ENCODE results near the gene TAMM41.
A peak's percentile ranks its signal among the peaks of the same experiment; 100 is the strongest.
"Not testable (repeated sequence)": the region's sequence is repeated elsewhere in the genome, so short reads cannot be mapped to it uniquely, and the experiment has no call there.

The TAMM41 gene

DNA sequence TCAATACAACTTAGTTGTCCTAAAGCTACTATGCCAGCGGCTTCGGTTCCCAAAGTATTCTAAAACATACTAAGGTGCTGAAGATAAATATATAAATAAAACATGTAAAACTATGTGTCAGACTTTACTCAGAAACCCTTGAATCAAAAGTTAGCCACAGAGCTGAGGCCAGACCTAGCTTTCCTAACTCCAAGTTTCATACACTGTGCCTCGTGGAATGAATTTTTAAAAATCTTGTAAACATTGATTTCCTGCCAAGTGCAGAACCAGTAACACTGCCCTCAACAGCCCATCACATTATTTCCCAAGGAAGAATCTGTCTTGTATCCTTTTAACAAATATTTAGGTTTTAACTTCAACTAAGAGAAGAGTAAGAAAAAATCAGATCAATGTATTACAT lies 36.4 kb downstream of the TAMM41 start:
- DNase-seq = no peak

DNA sequence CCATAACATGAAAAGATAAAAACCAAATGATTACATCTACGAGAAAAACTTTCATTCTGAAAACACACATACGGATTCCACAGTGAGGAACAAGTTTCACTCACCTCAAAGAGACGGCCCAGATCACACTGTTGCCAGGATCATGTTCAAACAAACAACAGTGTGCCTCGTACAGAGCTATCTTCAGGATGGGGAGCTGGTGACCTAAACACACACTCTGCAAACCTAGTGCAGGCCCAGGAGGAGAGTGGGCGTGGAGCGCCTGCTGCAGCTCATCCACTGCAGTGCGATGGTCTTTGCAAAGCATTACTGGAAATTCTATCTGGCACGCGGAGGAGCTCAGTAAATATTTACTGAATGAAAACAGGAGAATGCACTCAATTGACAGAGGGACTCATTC lies 38.5 kb downstream of the TAMM41 start:
- DNase-seq = no peak

DNA sequence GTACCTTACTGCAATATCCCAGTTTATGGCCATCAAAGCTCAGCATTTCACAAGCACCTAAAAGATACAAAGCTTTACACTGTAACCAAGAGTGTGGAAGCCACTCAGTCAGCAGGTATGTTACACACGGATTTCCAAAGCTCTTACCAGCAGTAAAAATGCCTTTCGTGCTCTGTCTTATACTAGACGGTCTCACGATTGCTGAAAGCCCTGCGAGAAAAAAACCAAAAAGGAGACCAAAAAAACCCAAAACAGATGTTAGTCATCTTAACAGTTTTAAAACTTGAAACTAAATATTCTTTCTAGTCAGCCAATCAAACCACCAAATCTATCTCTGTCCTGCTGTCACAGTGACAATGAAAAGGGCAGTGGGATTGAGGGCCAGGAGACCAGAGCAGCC lies 39.0 kb downstream of the TAMM41 start:
- no peak for DNase-seq

DNA sequence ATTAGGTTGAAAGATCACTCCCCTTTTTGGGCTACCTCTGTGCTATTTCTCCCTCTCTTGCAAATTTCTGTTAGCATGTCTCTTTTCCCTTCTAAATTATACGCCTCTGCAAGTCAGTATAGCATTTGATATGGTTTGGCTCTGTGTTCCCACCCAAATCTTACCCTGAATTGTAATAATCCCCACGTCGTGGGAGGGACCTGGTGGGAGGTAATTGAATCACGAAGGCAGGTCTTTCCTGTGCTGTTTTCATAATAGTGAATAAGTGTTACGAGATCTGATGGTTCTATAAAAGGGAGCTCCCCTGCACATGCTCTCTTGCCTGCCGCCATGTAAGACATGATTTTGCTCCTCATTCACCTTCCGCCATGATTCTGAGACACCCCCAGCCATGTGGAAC lies 41.0 kb downstream of the TAMM41 start:
- no peak for DNase-seq

DNA sequence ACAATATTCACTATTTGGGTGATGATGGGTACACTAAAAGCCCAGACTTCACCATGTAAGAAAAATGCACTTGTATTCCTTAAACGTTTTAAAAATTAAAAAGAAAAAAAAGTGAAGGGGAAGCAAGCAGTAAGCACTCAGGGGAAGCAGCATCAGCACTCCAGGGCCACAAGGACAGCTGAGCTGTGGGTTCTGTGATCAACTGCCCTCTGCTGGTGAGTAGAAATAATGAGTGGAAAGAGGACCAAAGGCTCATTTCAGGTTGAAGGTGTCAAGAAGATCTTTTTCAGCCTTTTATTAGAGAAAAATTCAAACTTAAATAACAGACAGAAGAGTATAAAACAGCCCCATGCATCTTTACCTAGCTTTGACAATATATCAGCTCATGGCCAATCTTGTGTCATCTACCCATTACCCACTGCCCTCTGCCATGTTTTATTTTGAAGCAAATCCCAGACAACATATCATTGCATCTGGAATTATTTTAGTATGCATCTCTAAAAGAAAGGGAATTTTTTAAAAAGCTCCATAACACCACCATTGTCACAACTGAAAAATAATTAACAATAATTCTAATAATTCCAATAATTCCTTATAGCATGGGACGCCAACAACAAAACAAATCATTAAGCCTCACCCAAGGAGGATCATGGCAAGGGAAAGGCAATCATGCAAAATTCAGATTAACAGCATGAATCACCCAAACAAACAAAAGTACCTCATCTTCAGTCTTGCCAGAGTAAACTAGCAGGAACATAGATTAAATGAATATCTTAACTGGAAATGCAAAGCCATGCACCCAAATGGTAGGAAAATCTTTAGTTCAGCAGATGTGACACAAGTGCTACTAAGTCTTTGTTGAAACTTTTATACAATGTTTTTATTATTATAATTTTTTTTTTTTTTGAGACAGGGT lies 42.5 kb downstream of the TAMM41 start:
- DNase-seq = no peak

DNA sequence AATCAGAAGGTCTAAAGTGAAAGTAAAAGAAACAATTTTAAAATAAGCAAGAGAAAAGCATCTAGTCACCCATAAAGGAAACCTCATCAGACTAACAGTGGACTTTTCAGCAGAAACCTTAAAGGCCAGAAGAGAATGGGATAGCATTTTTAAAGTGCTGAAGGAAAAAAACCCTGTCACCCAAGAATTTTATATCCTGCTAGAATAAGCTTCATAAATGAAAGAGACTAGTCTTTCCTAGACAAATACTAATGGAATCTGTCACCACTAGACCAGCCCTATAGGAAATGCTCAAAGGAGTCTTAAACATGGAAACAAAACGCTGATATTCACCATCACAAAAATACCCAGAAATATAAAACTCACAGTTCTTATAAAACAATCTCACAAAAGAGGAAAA lies 46.9 kb downstream of the TAMM41 start:
- no peak for DNase-seq

DNA sequence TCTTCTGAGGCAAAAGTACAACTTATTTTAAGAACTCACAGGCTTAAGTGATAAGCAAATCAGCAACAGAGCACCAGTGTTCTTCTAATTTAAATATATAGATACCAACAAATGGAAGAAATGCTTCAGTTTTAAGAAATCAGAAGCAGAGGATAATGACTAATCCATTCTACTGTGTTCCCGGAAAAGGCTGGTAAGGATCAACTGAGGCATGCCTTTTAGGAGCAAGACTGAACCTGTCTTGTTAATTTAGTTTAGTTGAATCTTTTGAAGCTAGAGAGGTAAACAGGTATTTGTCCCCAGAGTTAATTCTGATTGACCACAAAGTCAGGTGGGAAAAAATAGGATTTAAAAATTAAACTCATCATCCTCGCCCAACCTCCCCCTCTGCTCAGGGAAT lies 51.8 kb downstream of the TAMM41 start:
- no peak for DNase-seq

DNA sequence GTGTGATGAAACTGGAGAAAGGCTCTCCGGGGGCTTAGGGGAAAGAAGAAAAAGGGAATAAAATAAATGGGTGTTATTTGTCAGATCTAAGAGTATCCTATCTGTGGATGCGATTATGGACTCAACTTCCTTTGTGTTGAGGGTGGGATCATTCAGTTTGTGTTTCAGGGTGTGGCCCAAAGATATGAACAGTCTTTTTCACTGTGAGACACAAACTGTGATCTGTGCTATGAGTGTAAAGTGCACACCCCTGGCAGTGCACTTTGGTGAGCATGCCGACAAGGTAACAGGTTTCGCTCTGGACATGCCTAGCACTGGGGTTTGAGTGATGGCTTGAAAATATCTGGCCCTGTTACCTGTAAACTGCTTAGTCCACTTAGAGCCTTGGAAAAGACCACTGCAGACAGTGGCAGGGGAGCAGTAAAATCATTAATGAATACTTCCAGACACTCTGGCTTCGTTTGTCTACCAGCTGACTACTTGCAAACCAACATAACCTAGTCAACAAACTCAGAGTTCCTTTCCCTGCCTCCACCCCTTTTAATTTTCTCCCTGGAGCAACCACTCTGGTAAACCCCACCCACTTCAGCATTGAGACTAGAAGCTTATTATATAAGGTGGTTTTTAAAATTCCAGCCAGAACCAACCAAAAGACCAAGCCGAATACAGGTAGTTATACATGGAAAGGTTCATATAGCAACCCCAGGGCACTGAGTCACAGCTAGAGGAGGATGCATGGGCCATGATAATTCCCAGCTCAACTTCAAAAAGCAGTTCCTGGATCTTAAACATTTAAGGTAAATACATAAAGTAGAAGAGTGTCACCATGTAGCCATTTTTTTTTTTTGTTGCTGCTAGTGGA lies 55.1 kb downstream of the TAMM41 start:
- no peak for DNase-seq

DNA sequence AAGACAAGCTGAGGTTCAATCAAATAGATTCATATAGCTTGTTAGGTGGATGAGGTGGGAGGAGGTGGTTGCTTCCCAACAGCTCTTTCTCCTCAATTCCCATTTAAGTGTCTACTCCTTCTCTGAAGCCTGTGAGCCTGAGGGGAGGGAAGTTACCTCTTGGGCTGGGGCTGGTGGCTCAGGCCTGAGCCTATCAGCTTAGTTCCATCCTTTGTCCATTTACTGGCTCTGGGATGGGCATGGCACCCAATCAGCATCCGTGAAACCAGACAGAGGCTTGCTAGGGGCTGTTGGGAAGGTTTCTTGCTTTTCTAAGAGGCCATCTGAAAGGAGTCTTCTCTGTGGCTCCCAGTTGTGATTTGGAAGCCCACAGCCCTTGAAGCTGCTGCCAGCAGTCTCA lies 57.3 kb downstream of the TAMM41 start:
- no peak for DNase-seq

DNA sequence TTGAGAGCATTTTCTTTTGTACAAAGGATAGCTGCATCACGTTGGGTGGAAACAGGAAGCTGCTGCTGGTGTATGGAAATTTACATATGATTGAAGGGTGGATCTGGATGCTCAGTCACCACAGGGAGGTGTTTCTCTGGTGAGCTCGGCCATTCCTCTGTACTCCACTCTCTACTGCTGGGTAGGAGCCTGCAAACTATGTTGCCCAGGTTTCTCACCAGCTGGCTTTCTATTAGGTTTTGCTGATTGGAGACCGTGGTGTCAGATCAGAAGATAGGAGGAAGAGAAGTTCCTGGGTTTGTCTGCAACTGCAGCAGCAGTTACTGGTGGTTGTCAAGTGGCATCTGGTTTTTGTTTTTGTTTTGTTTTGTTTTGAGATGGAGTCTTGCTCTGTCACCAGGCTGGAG lies 61.7 kb downstream of the TAMM41 start:
- no peak for DNase-seq

DNA sequence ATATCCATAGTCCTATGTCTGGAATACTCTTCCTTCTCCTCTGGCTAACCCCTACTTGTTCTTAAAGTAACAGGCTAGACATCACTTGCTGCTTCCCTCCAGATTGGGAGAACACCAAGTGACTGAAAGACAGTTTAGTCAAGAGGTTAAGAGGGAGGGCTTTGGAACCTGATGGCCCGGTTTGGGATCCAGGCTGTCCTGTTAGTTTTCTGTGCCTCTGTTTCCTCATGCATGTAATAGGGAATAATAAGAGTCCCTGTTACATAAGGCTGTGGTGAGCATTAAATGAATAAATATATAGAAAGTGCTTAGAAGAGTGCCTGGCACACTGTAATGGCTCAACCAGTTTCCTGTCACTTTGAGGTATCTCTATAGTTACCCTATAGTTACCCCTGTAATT lies 66.3 kb downstream of the TAMM41 start:
- no peak for DNase-seq

DNA sequence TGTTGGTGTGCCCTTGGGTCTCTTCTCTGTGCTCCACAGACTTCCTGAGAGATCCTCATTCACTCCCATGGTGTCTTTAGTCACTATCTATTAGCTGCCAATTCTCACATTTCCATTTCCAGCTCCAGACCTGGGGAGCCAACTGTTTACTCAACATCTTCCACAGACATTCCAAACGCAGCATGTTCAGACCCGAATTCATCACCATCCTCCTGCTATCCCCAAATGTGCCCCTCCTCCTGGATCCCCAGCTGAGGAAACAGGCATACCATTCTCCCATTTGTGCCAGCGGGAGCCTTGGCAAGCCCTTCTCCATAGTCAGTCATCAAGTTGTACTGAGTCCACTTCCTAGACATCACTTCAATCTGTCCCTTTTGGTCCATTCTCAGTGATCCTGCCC lies 67.1 kb downstream of the TAMM41 start:
- DNase-seq = no peak

DNA sequence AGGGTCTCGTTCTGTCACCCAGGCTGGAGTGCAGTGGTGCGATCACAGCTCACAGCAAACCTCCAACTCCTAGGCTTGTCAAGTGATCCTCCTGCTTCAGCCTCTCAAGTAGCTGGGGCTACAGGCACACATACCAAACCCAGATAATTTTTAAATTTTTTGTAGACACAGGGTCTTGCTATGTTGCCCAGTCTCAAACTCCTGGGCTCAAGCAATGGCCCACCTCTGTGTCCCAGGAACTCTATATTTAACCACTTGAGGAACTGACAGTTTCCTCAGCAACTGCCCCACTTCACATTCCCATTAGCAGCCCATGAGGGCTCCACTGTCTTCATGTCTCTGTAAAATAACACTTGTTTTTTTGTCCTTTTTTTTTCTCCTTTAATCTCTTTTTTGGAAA lies 68.4 kb downstream of the TAMM41 start:
- no peak for DNase-seq

DNA sequence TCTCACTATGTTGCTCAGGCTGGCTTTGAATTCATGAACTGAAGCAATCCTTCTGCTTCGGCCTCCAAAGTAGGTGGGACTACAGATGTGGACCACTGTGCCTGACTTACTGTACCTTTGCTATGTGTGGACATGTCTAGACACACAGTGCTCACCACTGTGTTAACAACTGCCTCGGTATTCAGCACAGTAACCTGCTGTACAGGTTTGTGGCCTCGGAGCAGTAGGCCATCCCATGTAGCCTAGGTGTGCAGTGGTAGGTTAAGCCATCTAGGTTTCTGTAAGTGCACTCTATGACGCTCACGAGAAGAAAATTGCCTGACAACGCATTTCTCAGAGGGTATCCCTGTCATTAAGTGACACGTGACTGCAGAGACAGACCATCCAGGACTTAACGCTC lies 70.3 kb downstream of the TAMM41 start:
- no peak for DNase-seq

DNA sequence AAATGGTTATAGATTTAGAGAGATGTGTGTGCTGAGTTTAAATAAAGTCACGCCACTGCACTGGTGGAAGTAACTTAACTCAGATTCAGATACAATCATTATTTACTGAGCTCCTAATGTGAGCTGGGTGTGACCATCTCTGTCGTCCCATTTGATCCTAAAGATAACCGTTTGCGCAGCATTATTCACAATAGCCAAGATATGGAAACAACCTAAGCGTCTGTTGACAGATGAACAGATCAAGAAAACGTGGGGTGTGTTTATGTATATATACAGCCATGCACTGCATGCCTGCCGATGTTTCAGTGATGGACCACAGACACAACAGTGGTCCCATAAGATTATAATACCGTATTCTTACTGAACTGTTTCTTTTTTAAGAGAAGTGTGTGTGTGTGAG lies 71.2 kb downstream of the TAMM41 start:
- no peak for DNase-seq

DNA sequence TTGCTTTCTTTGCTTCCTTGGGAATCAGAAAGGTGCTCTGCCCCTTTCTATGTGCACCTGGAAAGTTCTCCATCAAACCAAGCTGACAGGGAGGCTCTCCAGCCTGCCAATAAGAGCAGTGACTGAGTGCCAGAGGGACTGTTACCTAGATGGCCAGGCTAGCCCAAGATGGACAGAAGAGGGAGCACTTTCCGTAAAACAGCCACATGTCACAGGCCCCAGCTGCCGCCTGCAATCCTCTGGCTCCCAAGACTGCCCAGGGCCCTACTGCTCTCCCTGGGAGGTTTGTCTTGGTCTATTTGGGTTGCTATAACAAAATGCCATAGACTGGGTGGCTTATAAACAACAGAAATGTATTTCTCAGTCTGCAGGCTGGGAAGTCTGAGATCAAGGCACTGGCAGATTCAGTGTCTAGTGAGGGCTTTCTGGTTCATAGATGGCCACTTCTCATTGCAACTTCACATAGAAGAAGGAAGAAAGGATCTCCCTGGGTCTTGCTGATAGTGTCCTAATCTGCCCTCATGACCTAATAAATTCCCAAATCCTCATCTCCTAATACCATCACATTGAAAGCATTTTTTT lies 72.3 kb downstream of the TAMM41 start:
- no peak for DNase-seq

DNA sequence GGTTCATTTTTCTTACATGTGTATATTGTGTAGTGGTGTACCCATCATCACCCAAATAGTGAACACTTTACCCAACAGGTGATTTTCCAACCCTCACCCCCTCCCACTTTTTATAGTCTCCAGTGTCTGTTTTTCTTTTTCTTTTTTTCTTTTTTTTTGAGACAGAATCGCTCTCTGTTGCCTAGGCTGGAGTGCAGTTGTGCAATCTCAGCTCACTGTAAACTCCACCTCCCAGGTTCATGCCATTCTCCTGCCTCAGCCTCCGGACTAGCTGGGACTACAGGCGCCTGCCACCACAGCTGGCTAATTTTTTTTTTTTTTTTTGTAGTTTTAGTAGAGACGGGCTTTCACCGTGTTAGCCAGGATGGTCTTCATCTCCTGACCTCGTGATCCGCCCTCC lies 74.8 kb downstream of the TAMM41 start:
- DNase-seq = not testable (repeated sequence)

DNA sequence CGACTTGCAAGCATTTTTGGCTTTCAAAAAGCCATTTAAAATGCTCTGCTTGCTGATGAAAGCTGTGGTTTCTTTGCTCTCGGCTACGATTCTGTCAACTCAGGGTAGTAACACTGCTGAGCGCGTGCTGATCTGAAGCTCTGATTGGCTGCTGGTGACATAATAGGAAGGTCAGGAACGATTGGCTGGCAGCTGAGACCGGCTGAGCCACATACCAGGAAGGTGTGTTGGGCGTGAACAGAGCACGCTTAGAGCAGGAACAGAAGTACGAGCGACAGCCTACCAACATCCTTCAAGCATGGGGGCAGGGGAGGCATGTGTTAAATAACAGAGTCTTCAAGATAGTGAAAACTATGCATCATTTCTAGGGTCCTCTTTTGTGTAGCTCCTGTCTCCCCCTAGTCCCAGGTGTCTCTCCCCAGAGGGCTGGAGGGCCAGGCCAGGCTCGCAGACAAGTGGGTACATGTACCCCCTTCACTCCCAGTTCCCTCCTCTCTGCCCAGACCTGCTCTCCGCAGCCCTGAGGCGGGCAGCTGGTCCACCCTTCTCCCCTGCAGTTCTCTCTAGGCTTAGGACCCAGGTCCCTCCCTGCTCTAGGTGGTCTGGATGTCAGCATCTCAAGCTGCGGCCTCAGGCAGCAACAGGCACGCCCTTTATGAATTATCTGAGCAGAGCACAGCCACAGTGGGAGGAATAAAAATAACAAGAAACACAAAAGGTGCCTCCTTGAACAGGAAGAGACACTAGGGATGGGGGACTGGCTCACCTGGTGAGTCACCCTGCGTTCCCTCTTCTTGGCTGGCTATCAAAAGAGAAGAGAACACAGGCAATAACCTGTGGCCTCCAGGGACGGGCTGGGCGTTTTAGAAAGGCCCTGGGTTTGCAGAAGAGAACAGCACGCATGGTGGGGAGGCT lies 76.0 kb downstream of the TAMM41 start:
- DNase-seq = peak; percentile 82

DNA sequence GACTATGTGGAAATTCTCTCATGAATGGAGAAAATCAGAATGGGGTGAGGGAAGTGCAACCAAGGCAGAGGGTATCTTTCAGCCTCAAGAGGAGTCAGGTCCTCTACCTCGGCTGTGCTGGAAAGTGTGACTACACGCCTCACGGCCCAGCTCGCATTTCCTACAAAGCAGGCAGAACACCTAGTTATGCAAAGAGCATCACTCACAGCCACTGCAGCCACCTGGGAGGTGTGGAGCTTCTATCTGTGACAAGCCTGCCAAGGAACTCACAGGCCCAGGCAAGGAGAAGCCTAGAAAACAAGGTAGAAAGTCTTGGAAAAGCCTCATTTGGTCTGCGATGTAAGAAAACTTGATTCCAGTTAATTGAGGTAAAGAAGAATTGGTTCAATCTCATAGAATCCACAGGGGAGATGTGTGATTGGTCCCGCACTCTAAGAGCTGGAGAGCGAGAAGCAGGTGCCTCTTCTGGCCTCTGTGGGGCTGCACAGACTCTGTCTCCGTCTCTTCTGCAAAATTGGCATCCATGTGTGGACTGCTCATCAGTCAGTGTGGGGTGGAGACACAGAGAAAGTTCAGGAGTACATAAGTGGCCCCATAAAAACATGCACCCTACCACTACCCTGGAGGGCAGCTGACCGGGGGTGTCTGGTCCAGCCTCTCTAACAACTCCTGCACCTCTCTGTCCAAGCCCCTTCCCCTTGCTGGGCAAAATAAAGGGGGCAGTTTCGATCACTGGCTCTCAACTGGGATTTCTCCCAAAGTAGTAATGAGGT lies 76.8 kb downstream of the TAMM41 start:
- DNase-seq = no peak

DNA sequence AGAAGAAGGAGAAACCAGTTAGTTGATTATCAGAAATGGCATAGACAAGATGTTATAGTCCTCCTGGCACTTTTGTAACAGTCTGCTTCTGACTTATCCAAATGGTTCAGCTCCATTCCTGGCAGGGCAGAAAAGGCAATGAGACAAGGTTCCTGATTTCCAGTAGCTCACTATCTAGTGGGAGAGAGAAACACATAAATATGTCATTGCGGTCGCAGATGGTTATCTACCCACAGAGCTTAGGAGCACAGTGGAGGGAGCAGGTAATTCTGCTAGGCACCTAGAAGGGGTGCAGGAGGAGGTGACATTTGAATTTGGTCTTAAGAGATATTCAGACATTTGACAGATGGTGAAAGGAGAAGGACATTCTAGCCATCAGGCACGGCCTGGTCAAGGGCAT lies 78.1 kb downstream of the TAMM41 start:
- DNase-seq = no peak

DNA sequence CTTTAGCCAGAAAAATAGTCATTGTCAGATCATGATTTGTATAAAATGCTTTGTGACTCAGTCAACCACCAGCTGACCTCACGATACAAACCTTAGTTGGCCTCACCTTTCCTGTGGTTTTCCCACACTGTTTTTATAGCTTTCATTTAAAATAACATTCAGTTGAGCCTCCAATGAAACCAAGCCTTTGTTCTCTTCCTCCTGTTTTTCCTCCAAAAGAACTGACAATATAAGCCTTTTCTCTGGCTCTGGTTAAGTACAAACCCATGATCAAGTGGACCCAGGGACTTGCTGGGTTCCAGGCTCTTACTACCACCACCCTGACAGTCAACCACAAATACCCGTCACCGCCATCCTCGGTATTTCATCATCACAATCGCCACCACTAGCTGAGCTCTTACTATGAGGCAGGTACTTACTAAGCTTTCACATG lies 81.7 kb downstream of the TAMM41 start:
- no peak for DNase-seq

DNA sequence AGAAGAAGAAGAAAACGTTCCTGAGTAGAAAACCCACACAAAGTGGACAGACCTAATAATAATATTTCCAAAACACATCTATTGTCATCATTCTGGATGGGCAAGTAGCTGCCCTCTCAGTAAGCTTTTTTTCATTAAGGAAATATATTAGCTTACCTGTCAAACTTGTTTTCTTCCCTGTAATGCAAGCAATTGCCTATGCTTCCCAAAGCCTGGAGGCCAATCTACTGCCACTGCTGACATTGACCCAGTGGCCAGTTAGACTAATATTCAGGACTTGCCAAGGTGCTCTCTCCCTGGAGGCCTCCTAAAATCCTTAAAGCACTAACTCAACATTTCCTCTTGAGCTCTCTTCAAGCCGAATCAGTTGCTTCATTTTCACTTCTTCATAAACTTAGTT lies 86.7 kb downstream of the TAMM41 start:
- no peak for DNase-seq
